GM20431 (cell line): ENCODE data around the gene DPYD.

Experiments used
- in situ Hi-C: fragments of 300-500 bp; cut with MseI, MboI; formaldehyde crosslinking; loops from one replicate; pipeline ENCODE4 v1.15.0; 2020; ENCODE audit warnings: low sequenced_read_pairs; ENCODE audit not compliant: unreplicated experiment

The DPYD gene

DNA sequence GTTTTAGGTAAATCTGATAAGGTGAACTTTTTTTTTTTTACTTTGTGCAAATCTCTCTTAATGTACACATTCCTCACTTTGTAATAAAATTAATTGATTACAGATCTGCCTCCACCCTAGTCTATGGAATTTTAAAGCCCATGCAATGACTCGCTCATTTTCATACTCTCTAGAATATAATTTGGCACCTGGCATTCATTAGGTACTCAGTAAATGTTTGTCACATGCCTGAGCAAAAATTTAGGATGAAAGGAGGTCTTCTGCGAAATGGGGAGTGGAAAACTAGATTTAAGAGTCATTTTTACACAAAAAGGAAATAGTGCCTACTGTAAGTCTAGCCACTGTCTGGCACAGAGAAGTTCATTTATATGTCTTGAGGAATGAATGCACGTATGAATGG, 350.1 kb downstream of the DPYD start:
- in situ Hi-C loops: no loop called here

DNA sequence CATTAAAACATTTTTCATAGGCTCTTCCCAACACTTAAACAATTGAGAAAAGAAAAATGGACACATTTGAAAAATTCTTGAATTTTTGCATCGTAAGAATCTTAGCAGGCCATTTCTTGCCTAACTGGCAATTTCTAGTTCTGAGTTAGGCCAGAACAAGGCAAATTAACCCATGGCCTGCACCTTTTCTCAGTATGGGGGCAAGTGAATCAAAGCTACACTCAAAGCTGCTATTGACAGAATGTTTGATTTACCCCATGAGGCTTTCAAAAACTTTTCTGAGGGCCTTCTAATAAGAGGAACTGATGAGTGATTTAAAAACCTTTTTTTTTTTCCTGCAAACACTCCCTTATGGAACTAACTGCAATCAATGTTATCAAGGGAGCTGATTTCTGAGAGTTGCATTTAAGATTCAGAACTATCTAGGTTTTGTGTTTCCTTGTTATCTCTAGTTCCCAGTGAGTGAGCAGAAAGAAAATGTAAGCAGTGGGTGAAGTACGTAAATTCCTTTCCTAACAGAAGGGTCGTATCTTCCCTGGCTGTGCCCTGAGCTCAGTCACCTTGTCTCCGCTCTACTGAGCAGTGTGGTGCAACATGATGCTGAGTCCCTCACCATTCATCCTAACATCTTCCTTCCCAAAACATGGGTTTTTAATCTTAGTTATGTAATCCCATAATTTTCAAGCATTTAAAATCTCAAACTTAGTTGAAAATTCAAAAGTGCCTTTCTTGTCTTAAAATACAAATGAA, 353.7 kb downstream of the DPYD start:
- in situ Hi-C loops: no loop called here

DNA sequence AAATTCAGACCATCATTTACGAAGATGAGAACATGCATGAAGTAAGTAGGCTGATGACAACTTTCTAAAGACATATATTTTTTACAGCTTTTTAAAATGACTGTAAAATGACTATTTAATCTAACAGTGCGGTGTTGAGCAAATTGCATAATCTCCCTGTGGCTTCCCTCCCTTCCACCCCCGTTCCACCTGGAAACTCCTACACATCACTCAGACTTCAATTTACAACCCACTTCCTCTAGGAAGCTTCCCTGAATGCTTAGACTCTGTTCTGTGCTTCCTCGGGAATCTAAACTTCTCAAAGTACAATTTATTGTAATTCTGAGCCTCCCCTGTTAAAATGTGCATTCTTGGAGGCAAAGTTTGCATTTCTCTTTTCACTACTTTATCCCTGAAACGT, 354.9 kb downstream of the DPYD start:
- in situ Hi-C loops: no loop called here

DNA sequence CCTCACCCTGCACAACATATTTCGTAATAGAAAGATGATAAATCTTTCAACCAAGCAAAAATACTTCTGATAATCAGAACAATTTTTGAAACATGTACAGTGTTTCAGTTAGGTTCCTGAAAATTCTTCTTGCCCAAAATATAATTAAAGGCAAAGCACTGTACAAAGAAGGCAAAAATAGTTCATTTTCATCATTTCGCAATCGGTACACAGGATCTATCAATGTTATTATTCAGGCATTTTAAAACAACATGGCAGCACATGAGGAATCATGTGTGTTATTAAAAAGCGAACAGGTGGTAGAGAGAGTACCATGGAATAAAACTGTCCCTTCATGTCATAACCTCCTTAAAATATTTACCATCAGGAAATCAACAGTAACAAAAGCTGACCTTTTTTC, 356.9 kb downstream of the DPYD start:
- in situ Hi-C loops: no loop called here

DNA sequence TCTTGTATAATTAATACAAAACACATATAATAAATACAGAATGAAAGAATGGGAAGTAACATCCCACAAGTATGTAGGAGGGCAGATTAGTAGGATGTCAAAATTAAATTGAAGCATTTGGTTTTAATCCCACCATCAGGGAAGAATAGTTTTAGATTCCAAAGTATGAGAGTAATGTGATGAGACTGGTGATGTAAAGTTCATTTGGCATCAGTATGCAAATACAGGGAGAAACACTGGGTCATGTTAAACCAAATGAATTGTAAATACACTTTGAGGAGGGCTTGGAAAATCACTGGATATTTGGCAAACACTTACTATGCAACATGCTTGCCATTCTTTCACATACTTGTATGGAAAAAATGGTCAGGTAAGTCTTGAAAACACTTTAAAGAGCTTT, 358.8 kb downstream of the DPYD start:
- in situ Hi-C loops: no loop called here

DNA sequence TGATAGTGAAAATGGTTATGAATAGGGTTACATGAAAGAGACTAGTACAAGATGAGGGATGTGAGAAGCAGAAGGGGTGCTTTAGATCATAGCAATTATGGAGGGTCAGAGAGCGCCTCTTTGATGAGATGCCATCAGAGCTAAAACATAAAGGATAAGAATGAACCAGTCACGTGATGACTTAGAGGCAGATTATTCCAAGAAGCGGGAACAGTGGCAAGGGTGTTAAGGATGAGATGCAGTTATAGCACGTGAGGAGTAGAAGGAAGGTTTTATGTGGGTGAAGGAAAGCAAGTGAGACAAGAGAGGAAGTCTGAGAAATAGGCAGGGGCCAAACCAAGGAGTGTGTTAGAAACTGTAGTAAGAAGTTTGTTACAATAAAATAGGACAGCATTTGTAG, 360.1 kb downstream of the DPYD start:
- in situ Hi-C loops: no loop called here

DNA sequence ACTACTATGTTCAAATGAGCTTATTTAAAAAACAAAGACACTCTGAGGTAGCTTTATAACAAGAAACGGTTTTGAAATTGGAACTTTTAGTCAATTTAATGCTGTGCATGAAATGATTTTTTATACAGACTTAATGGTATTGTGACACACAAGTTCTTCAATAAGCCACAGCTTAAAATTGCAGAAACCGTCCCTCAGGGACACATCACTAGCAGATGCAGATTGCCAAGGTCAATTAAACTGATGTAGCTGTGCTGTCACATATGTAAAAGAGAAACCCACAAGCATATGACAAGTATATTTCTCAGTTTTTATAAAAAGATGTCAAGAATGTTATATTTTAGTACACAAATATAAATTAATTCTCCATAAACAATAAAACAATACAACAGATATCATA, 366.9 kb downstream of the DPYD start:
- in situ Hi-C loops: no loop called here

DNA sequence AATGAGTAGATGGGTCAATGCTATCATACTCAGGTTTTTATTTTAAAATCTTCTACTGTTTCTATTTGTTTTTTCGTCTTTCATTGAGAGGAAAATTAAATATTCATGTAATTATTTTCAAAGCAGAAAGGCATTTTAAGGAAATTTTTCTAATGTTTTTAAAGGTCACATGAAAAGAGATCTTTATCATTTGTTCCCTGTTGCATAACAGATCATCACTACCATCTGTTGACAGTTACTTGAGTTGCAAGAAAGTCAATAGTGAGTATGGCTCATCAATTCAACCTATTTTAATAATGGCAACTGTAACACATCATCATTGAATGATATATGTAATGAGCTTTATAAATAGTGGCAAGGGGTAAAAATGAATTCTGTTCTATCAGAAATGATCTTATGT, 369.7 kb downstream of the DPYD start:
- in situ Hi-C loops: no loop called here

DNA sequence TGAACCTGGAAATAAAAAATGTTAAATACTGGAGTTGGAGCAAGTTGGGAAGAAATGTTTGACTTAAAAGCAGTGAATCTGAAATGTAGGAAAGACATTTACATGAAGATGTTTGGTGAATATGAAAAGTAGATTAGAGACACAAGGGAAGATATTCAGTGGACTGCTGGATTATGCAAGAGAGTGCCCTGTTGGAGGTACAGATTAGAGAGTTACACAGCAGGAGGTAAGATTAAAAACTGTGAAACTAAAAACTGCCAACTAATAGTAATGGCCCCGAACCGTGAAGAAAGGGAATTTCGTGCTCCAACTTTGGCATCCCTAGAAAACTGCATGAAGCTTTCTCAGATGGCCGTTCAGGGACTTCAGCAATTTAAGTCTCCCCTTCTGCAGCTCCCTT, 375.4 kb downstream of the DPYD start:
- in situ Hi-C loops: no loop called here

DNA sequence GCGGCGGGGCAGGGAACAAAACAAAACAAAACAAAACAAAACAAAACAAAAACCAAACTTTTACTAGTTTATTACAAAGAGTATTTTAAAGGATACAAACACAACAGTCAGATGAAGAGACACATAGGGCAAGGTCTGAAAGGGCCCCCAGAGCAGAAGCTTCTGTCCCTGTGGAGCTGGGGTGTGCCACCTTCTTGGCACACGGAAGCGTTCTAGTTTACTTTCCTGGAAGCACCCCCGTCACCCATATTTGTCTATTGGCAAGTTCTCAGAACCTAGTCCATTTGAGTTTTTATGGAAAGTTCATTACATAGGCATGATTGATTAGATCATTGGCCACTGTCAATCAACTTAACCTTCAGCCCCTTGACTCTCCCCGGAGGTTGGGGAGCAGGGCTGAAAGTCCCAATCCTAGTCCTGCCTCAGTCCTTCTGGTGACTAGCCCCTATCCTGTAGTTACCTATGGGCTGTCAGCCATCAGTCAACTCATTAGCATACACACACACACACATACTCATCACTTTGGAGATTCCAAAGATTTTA, 380.4 kb downstream of the DPYD start:
- in situ Hi-C loops: no loop called here

DNA sequence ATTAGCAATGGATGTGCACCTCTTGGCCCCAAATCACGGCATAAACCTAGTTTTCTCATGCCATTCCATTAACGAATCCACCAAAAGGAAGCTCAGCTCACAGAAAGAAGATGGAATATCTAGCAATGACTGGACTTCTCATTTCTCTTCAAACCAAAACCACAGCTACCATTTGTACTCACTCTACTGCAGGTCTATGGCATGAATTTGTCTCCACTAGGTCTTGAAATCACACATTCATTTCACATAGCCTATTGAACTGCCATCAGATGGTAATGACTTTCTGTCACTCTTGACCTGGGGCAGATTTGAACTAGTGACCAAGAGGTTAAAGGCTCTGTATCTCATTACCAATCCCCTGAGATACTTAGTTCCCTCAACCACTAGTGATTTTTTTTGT, 382.7 kb downstream of the DPYD start:
- in situ Hi-C loops: no loop called here

DNA sequence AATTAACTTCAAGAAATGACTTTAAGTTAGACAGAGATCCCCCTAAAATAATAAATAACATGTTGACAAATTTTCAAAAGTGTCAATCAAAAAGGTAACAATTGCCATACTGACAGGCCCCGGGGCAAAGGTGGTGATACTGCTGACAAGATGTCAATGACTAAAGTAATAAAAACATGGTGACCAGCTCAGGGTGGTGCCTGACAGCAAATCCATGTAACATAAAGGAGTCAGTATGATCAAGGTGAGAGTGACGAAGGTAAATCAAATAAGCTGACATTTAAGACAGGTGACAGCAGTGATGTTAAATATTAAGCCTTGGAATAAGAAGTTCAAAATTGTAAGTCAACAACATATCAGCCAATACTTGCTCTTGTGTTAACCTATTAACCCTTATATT, 387.5 kb downstream of the DPYD start:
- in situ Hi-C loops: no loop called here

DNA sequence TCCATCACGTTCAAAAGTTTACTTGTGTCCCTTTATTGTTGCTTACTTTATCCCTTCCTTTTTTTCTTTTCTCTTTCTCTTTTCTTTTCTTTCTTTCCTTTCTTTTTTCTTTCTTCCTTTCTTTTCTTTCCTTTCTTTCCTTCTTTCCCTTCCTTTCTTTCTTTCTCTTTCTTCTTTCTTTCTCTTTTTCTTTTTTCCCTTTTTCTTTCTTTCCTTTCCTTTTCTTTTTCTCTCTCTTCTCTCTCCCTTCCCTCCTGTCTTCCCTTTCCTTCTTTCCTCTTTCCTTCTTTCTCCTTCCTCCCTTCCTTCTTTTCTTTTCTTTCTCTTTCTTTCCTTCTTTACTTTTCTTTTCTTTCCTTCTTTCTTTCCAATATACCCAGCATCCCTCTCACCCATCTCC, 391.2 kb downstream of the DPYD start:
- in situ Hi-C loops: no loop called here

DNA sequence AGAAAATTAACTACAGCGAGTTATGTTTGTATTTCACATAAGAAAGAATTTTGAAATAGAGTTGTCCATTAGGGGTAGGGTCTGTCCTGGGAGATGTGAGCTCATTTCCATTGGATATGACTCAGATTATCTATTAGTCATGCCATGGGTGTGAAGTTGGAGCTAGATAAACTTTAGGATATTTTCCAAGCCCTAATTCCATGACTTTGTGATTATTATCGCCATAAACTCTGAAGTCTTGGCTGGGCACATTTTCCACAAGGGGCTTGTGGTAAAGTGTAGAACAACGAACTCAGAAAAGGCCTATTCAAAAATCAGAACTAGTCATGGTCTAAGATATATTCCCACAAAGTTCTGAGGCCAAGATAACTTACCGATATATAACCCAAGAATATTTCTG, 396.6 kb downstream of the DPYD start:
- in situ Hi-C loops: no loop called here

DNA sequence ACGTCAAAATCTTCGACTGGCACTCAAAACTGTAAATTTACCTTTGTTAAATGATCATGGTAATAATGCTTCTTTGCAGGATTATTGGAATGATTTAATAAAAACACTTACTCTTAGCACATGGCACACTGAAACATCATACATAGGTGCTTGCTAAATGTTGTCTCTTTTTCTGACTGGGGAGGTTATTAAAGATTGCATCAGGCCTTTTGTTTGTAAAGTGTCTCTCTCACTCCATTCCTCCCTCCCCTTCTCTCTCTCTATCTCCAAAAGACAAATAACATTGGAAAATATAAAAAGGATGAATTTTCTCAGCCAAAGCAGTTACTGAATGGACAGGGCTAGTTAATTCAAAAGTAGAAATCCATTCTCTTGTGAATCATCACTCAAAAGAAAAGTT, 404.2 kb downstream of the DPYD start:
- in situ Hi-C loops: no loop called here

DNA sequence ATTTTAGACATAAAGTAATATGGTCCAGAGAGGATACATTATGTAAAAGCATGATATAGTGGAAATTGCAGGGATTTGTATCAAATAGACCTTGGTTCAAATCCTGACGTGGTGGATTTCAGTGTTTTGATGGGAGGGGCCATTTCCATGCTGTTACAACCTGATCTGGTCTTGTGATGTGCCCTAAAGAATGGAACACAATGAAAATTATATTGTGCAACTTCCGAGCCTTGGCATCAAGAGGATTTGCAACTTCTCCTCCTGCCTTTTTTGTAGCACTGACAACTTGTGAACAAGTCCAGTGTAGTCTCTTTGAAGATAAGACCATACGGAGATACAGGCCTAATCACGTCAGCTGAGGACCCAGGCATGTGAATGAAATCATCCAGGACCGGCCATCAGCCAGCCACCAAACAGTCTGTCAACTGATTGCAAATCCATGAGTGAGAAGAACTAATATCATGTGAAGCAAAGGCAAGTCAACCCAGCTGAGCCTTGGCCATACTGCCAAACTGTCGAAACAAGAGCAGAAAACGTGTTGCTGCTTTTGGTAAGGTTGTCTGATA, 412.1 kb downstream of the DPYD start:
- in situ Hi-C loops: no loop called here

DNA sequence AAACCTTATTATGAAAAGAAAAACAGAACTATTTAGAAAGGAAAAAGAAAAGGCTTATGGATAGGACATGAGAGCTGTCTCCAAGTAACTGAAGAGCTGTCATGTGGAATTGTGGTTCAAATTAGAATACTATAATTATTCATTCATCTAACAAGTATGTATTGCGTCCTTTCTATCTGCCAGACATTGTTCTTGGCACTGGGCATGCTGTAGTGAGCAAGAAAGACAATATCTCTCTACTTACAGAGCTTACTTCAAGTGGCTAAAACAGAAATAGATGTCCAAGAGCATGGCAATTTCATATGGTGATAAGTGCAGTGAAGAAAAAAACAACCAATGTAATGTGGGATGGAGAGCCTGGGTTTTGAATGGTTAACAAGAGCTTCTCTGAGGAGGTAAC, 413.0 kb downstream of the DPYD start:
- in situ Hi-C loops: no loop called here

DNA sequence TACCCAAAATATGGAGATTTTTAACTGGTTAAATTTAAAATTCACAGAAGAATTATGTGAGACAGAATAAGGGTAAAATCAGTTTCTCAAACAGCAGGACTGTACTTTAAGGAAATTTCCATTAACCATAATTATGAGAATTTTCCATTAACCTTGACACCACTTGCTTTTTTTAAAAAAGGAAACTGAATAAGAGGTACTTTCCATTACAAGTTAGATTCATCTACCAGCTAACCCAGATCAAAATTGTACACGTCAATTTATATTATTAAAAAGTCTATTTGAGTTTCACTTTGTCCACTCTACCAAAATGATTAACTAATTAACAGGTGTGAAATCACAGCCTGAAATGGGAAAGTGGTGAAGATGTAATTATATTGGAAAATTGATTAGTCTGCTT, 414.5 kb downstream of the DPYD start:
- in situ Hi-C loops: no loop called here

DNA sequence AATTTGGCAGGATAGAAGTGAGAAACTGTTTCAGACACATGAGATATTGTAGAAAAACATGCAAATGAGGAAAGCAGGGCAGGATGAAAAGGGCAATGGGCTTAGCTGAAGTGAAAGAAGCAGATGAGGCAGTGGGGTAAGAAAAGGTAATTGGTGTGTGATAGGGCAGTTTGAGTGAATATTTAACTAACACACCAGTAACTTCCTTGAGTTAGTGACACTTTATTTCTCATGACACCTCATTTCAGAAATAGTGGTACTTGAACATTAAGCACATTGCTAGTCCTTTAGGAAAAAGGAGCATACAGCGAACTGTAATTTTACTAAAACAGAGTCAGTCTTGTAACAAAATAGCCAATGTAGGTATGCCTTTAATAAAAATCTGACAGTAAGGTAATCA, 415.0 kb downstream of the DPYD start:
- in situ Hi-C loops: no loop called here

DNA sequence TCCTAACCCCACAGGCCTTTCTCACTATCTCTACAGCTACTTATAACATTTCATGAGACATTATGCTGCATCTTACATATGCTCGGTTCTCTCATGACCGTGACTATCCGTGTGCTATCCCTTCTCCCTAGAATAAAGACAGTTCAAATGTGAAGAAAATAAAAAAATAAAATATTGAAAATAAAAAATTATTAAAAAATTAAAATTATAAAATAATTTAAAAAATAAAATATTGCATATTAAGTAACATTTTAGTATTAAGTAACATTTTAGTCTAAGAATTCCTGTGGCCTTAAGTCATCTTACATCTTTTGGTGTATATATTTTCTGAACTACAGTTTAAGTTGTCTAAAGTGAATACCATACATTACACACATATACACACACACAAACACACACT, 415.5 kb downstream of the DPYD start:
- in situ Hi-C loops: no loop called here

DNA sequence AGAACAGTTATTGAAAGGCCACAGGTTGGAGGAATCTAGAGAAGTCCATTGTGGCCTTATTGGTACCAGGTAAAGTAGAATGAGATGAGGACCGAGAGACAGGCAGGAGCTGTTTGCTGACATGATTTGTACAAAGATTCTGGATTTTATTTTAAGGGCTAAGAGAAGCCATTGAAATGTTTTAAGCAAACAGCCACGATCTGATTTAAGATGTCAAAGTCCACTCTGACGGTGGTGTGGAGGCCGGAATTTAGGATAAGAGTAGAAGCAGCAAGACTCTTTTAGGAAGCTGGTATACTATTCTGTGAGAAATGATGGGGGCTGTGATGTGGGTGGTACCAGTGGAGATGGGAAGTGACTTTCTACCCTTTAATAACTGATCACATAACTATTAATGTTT, 418.5 kb downstream of the DPYD start:
- in situ Hi-C loops: no loop called here

DNA sequence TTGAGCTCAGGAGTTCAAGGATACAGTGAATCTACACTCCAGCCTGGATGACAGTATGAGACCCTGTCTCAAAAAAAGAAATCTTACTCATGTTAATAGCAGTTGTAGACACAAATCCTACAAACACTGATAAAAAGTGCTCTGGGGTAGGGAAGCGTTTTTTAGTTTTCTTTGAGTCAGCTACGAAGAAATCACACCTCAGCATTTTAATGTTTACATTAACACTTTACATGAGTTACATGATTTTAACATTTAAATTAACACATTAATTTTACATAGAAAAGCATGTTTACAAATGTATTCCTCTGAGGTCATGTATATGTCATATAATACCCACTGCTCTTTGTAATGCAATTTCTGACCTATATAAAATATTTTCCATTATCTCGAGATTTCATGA, 419.2 kb downstream of the DPYD start:
- in situ Hi-C loops: no loop called here
